Measurements from ENCODE around the gene ETS2.

ETS2 gene

DNA sequence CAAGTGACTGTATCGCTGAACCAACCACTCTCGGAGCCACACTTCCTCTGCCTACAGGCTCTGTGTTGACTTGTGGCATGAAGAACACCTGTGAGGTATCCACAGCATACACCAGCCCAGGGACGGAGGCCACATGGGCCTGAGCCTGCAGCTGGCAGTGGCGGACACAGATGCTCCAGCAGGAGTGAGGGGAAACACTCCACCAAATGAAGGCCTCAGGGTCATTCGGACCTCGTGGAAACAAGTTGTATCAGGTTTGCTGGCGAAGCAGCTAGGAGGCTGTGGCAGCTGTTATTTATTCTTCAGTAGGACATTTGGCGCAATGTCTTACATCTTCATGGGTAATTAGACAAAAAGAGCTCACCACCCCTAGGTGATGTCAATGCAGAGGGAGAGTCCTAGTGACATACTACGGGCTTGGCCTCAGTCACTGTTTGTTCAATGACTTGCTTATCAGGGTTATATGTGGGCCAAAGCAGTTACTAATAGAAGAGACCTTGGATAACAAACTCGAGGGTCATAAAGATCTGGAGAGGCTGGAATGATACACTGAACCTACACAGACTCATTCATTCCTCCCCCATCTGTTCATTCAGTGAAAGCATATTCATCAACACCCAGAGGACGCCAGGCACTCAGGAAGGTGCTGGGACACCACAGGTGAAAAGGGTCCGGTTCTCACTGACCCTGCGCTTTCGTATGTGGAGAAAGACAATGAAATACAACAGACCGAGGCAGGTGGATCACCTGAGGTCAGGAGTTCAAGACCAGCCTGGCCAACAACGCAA is 11.6 kb upstream of the ETS2 start:
- DNase-seq (ENCODE audit: extremely low spot score), result no peak
- POLR2A ChIA-PET, result no interaction called here
- CTCF ChIA-PET, result no interaction called here
- TF ChIP-seq CTCF (IDR thresholded peaks at IDR 0.05; ENCODE audit: control extremely low read depth, extremely low read depth, low read depth, missing control alignments), result no peak

- no peak for TF ChIP-seq CTCF (IDR thresholded peaks at IDR 0.05; ENCODE audit: control extremely low read depth, extremely low read depth, low read depth, missing control alignments)
- no peak for DNase-seq (ENCODE audit: extremely low spot score)
- CTCF ChIA-PET, result no interaction called here
- POLR2A ChIA-PET, result no interaction called here
Measured at GRCh38 chr21:38794978-38795377, 10.8 kb upstream of the ETS2 start.

- TF ChIP-seq CTCF (IDR thresholded peaks at IDR 0.05; ENCODE audit: control extremely low read depth, extremely low read depth, low read depth, missing control alignments), result no peak
- ChIA-PET POLR2A (no interaction called here), CTCF (no interaction called here)
- DNase-seq (ENCODE audit: extremely low spot score), result no peak
Measured at GRCh38 chr21:38795475-38795874, 10.3 kb upstream of the ETS2 start.

DNA sequence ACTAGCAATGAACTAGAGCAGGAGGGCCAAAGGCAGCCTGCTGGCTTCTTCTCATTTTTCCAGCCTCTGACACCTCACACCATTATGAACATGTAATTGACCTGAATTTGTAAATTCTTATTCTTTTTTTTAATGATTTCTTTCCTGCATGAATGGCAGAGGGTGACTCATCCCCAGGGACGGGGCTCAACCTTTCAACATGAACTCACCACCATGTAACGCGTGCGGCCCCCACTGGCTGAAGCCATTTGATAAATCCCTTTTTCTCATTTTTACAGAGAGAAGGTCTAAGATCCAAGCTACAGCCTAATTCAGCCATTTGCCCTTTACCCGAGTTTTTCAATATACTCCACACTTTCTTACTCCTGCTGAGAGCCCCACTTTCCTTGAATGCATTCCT is 9.3 kb upstream of the ETS2 start:
- ChIA-PET POLR2A (no interaction called here), CTCF (interaction anchor here (1.2 to 1.7 kb wide), 2 partner anchors 9 to 17 kb away, joined by 3 read pairs; no protein-coding TSS in a partner anchor)
- no peak for TF ChIP-seq CTCF (IDR thresholded peaks at IDR 0.05; ENCODE audit: control extremely low read depth, extremely low read depth, low read depth, missing control alignments)
- no peak for DNase-seq (ENCODE audit: extremely low spot score)

DNA sequence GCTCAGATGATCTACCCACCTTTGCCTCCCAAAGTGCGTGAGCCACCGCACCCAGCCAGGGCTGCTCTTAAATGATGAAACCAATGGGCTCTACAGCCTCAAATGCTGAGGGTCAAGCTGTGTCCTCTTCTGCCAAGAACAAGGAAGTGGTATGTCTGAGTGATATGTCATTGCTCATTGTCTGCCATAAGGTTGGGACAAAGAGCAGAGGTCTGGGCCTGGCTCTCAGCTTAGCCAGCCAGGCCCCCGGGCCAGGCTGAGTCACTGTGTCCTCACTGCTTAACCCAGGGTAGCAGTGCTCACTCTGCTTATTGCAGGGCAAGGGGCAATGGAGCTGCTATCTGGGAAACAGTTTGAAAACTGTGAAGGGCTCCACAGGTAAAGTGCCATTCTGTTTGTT is 8.3 kb upstream of the ETS2 start:
- DNase-seq (ENCODE audit: extremely low spot score), result no peak
- TF ChIP-seq CTCF (IDR thresholded peaks at IDR 0.05; ENCODE audit: control extremely low read depth, extremely low read depth, low read depth, missing control alignments), result no peak
- CTCF ChIA-PET, result interaction anchor here (1.7 kb wide), 1 partner anchor 18 kb away, joined by 3 read pairs; no protein-coding TSS in a partner anchor
- POLR2A ChIA-PET, result no interaction called here

- no peak for TF ChIP-seq CTCF (IDR thresholded peaks at IDR 0.05; ENCODE audit: control extremely low read depth, extremely low read depth, low read depth, missing control alignments)
- POLR2A ChIA-PET, result no interaction called here
- no peak for DNase-seq (ENCODE audit: extremely low spot score)
- CTCF ChIA-PET, result interaction anchor here (1.2 kb wide), 1 partner anchor 9 kb away, joined by 4 read pairs; no protein-coding TSS in a partner anchor
Measured at GRCh38 chr21:38798081-38798480, 7.6 kb upstream of the ETS2 start.

Measured in GM10248 (cell line).